ENCODE data around the gene ELANE.

ELANE gene

GRCh38 chr19:843180-843835, 8.8 kb upstream of the ELANE start:
- ATAC-seq, result peak; percentile 50
- TF ChIP-seq TCF4 (CRISPR knock-in tag; IDR thresholded peaks at IDR 0.05; ENCODE audit: borderline replicate concordance) (no peak), POU6F1 (CRISPR knock-in tag; IDR thresholded peaks at IDR 0.05; ENCODE audit: borderline replicate concordance, low read depth) (no peak), ARNTL (CRISPR knock-in tag; IDR thresholded peaks at IDR 0.05; ENCODE audit: borderline replicate concordance, low read depth) (no peak), ESRRG (CRISPR knock-in tag; IDR thresholded peaks at IDR 0.05) (no peak), ZFP3 (CRISPR knock-in tag; IDR thresholded peaks at IDR 0.05) (no peak), ISL1 (CRISPR knock-in tag; IDR thresholded peaks at IDR 0.05) (no peak), ZC3H10 (CRISPR knock-in tag; IDR thresholded peaks at IDR 0.05) (no peak), SNAI2 (CRISPR knock-in tag; IDR thresholded peaks at IDR 0.05) (no peak), PPARA (CRISPR knock-in tag; IDR thresholded peaks at IDR 0.05; ENCODE audit: borderline replicate concordance) (no peak), CREB5 (CRISPR knock-in tag; IDR thresholded peaks at IDR 0.05; ENCODE audit: low read depth) (no peak), PATZ1 (CRISPR knock-in tag; IDR thresholded peaks at IDR 0.05; ENCODE audit: borderline replicate concordance) (no peak), ZNF565 (CRISPR knock-in tag; conservative IDR thresholded peaks at IDR 0.05; ENCODE audit: low read depth) (no peak), RARB (CRISPR knock-in tag; IDR thresholded peaks at IDR 0.05) (no peak), OSR1 (CRISPR knock-in tag; IDR thresholded peaks at IDR 0.05) (no peak), BACH2 (CRISPR knock-in tag; IDR thresholded peaks at IDR 0.05; ENCODE audit: borderline replicate concordance) (no peak), ZFP30 (CRISPR knock-in tag; IDR thresholded peaks at IDR 0.05) (no peak), GLIS3 (CRISPR knock-in tag; IDR thresholded peaks at IDR 0.05) (no peak)
- TF ChIP-seq, protein P1, sequence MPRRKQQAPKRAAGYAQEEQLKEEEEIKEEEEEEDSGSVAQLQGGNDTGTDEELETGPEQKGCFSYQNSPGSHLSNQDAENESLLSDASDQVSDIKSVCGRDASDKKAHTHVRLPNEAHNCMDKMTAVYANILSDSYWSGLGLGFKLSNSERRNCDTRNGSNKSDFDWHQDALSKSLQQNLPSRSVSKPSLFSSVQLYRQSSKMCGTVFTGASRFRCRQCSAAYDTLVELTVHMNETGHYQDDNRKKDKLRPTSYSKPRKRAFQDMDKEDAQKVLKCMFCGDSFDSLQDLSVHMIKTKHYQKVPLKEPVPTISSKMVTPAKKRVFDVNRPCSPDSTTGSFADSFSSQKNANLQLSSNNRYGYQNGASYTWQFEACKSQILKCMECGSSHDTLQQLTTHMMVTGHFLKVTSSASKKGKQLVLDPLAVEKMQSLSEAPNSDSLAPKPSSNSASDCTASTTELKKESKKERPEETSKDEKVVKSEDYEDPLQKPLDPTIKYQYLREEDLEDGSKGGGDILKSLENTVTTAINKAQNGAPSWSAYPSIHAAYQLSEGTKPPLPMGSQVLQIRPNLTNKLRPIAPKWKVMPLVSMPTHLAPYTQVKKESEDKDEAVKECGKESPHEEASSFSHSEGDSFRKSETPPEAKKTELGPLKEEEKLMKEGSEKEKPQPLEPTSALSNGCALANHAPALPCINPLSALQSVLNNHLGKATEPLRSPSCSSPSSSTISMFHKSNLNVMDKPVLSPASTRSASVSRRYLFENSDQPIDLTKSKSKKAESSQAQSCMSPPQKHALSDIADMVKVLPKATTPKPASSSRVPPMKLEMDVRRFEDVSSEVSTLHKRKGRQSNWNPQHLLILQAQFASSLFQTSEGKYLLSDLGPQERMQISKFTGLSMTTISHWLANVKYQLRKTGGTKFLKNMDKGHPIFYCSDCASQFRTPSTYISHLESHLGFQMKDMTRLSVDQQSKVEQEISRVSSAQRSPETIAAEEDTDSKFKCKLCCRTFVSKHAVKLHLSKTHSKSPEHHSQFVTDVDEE (CRISPR knock-in tag; IDR thresholded peaks at IDR 0.05), result no peak
- TF ChIP-seq, protein P2, sequence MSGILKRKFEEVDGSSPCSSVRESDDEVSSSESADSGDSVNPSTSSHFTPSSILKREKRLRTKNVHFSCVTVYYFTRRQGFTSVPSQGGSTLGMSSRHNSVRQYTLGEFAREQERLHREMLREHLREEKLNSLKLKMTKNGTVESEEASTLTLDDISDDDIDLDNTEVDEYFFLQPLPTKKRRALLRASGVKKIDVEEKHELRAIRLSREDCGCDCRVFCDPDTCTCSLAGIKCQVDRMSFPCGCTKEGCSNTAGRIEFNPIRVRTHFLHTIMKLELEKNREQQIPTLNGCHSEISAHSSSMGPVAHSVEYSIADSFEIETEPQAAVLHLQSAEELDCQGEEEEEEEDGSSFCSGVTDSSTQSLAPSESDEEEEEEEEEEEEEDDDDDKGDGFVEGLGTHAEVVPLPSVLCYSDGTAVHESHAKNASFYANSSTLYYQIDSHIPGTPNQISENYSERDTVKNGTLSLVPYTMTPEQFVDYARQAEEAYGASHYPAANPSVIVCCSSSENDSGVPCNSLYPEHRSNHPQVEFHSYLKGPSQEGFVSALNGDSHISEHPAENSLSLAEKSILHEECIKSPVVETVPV (CRISPR knock-in tag; IDR thresholded peaks at IDR 0.05), result no peak

DNA sequence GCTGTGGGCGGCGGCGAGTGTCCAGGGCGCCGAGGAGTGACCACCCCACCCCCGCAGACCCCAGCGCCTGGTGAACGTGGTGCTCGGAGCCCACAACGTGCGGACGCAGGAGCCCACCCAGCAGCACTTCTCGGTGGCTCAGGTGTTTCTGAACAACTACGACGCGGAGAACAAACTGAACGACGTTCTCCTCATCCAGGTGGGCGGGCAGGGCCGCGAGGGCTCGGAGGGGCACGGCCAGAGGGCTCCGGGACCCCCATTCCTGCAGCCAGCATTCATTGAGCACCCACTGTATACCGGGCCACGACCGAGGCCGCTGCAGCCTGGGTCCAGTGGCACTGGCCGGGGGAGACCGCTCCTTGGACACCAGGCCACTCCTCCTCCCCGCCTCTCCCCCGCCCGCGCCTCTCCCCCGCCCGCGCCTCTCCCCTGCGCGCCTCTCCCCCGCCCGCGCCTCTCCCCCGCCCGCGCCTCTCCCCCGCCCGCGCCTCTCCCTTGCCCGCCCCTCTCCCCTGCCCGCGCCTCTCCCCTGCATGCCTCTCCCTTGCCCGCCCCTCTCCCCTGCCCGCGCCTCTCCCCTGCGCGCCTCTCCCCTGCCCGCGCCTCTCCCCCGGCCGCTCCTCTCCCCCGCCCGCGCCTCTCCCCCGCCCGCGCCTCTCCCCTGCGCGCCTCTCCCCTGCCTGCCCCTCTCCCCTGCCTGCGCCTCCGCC, 8.1 kb upstream of the ELANE start:
- no peak for ATAC-seq
- TF ChIP-seq SNAI2 (CRISPR knock-in tag; IDR thresholded peaks at IDR 0.05), result no peak
- TF ChIP-seq PPARA (CRISPR knock-in tag; IDR thresholded peaks at IDR 0.05; ENCODE audit: borderline replicate concordance), result no peak
- no peak for TF ChIP-seq GLIS3 (CRISPR knock-in tag; IDR thresholded peaks at IDR 0.05)
- TF ChIP-seq BACH2 (CRISPR knock-in tag; IDR thresholded peaks at IDR 0.05; ENCODE audit: borderline replicate concordance), result no peak
- no peak for TF ChIP-seq ESRRG (CRISPR knock-in tag; IDR thresholded peaks at IDR 0.05)
- no peak for TF ChIP-seq ZNF565 (CRISPR knock-in tag; conservative IDR thresholded peaks at IDR 0.05; ENCODE audit: low read depth)
- no peak for TF ChIP-seq RARB (CRISPR knock-in tag; IDR thresholded peaks at IDR 0.05)
- TF ChIP-seq POU6F1 (CRISPR knock-in tag; IDR thresholded peaks at IDR 0.05; ENCODE audit: borderline replicate concordance, low read depth), result no peak

Measured in SK-N-SH treated with all-trans-retinoic acid at 6 μM for 48 hours (cell line).